Smooth muscle cell (in vitro differentiated cells): ENCODE data around the gene EFNA5. TPM values are rescaled to one million over a fixed set of nuclear protein-coding genes. Genes with fewer than 3 reads are reported as not detected.

Experiments
- DNase-seq: peaks from one replicate; lab custom pipeline; 2025; ENCODE audit not compliant: unreplicated experiment; lab: John Stamatoyannopoulos, UW
- H2AFZ ChIP-seq: fragments of 200-600 bp; sonication (generic); 2 replicates; pipeline ENCODE4 v1.6.0; 2016; ENCODE audit warnings: antibody characterized with exemption, low read depth, mild to moderate bottlenecking
- H3F3A ChIP-seq: fragments of 200-600 bp; sonication (generic); 2 replicates; pipeline ENCODE4 v1.6.0; 2017; ENCODE audit warnings: antibody characterized with exemption, low read depth
- H3K27ac ChIP-seq: fragments of 200-600 bp; sonication (generic); 2 replicates; pipeline ENCODE4 v1.5.1; 2016; ENCODE audit warnings: low read depth, mild to moderate bottlenecking
- H3K27me3 ChIP-seq: fragments of 200-600 bp; sonication (generic); 2 replicates; pipeline ENCODE4 v1.6.1; 2016; ENCODE audit warnings: low read depth, mild to moderate bottlenecking
- H3K36me3 ChIP-seq: fragments of 200-600 bp; sonication (generic); 2 replicates; pipeline ENCODE4 v1.5.1; 2016; ENCODE audit warnings: low read depth
- H3K4me1 ChIP-seq: fragments of 200-600 bp; sonication (generic); 2 replicates; pipeline ENCODE4 v1.5.1; 2016; ENCODE audit warnings: low read depth
- H3K4me2 ChIP-seq: fragments of 200-600 bp; sonication (generic); 2 replicates; pipeline ENCODE4 v1.6.0; 2016; ENCODE audit warnings: mild to moderate bottlenecking
- H3K4me3 ChIP-seq: fragments of 200-600 bp; sonication (generic); 2 replicates; pipeline ENCODE4 v1.5.1; 2016; ENCODE audit warnings: mild to moderate bottlenecking
- H3K79me2 ChIP-seq: fragments of 200-600 bp; sonication (generic); 2 replicates; pipeline ENCODE4 v1.6.0; 2016; ENCODE audit warnings: low read depth, mild to moderate bottlenecking
- H3K9ac ChIP-seq: fragments of 200-600 bp; sonication (generic); 2 replicates; pipeline ENCODE4 v1.6.0; 2016; ENCODE audit warnings: low read depth
- H3K9me3 ChIP-seq: fragments of 200-600 bp; sonication (generic); replicated peaks from 2 replicates; pipeline ENCODE4 v1.5.1; 2016; ENCODE audit warnings: low read depth
- H4K20me1 ChIP-seq: fragments of 200-600 bp; sonication (generic); 2 replicates; pipeline ENCODE4 v1.6.0; 2016; ENCODE audit warnings: low read depth
- CTCF ChIP-seq: fragments of 200-600 bp; sonication (generic); IDR thresholded peaks from 2 replicates; pipeline ENCODE4 v1.5.1; 2017; ENCODE audit warnings: borderline replicate concordance, mild to moderate bottlenecking, antibody characterized with exemption; ENCODE audit not compliant: insufficient read depth, poor library complexity, severe bottlenecking
- WGBS: methylation state at CpG from one replicate; pipeline ENCODE4 v1.1.7; 2016; ENCODE audit warnings: low lambda C conversion rate; 5-methylcytosine and 5-hydroxymethylcytosine counted together
- polyA plus RNA-seq: library from polyadenylated mRNA; unstranded; fragments of >200 nt; fragmentation: Nextera tagmentation; extraction: Ambion mirVana; gene quantifications from 2 replicates; pipeline ENCODE4 v1.2.1, GENCODE V29; 2016
- total RNA-seq: library from RNA; depleted of rRNA; stranded (reverse); fragments of >200 nt; gene quantifications from 2 replicates; pipeline ENCODE4 v1.2.3, GENCODE V29; 2014

EFNA5 gene
- total and polyA plus RNA-seq, 2 experiments from 2014 or later = 0.32 to 8.8 TPM

- no peak overlapping the region for H3K27ac ChIP-seq
- no peak overlapping the region for H3K4me2 ChIP-seq
- no peaks in the 10 kb centered on the region for H3F3A ChIP-seq
- H2AFZ ChIP-seq = no peak overlapping the region
- H3K79me2 ChIP-seq = no peaks in the 10 kb centered on the region
- no peaks in the 10 kb centered on the region for H3K36me3 ChIP-seq
- TF ChIP-seq CTCF = no peak
- no peak overlapping the region for H3K9ac ChIP-seq
- H3K9me3 ChIP-seq = no peaks in the 10 kb centered on the region
- no peak overlapping the region for H3K4me3 ChIP-seq
- H3K4me1 ChIP-seq = no peaks in the 10 kb centered on the region
- no peak for DNase-seq
- no peaks in the 10 kb centered on the region for H3K27me3 ChIP-seq
- no peaks in the 10 kb centered on the region for H4K20me1 ChIP-seq
- 82% methylated on average over 4 of the region's 4 CpGs for WGBS
Measured at GRCh38 chr5:107548477-107548876, 122.3 kb downstream of the EFNA5 start.

GRCh38 chr5:107546719-107547118 is 124.0 kb downstream of the EFNA5 start:
- no peaks in the 10 kb centered on the region for H3K9me3 ChIP-seq
- no peak overlapping the region for H3K4me2 ChIP-seq
- H3K27ac ChIP-seq = no peak overlapping the region
- no peaks in the 10 kb centered on the region for H4K20me1 ChIP-seq
- no peak for TF ChIP-seq CTCF
- H3F3A ChIP-seq = no peaks in the 10 kb centered on the region
- no peak overlapping the region for H3K9ac ChIP-seq
- no peaks in the 10 kb centered on the region for H3K27me3 ChIP-seq
- H3K79me2 ChIP-seq = no peaks in the 10 kb centered on the region
- 97% methylated on average over 1 of the region's 1 CpG for WGBS
- H3K36me3 ChIP-seq = no peaks in the 10 kb centered on the region
- H3K4me3 ChIP-seq = no peak overlapping the region
- DNase-seq = no peak
- H3K4me1 ChIP-seq = peaks cover 10% of the 10 kb centered on the region
- H2AFZ ChIP-seq = no peak overlapping the region

GRCh38 chr5:107545486-107545885 is 125.3 kb downstream of the EFNA5 start:
- no peaks in the 10 kb centered on the region for H3K79me2 ChIP-seq
- H3F3A ChIP-seq = no peaks in the 10 kb centered on the region
- no peak for TF ChIP-seq CTCF

GRCh38 chr5:107544967-107545366 is 125.8 kb downstream of the EFNA5 start:
- DNase-seq = no peak
- Histone ChIP-seq H2AFZ (no peak overlapping the region), H3F3A (peaks cover 3% of the 10 kb centered on the region), H3K27ac (no peak overlapping the region), H3K4me1 (peaks cover 10% of the 10 kb centered on the region), H3K9me3 (no peaks in the 10 kb centered on the region), H3K4me3 (no peak overlapping the region), H3K4me2 (no peak overlapping the region), H3K9ac (no peak overlapping the region), H3K36me3 (no peaks in the 10 kb centered on the region), H4K20me1 (no peaks in the 10 kb centered on the region), H3K79me2 (no peaks in the 10 kb centered on the region), H3K27me3 (no peaks in the 10 kb centered on the region)
- no peak for TF ChIP-seq CTCF
- 94% methylated on average over 6 of the region's 6 CpGs for WGBS

More at GRCh38 chr5:107545486-107545885, 125.3 kb downstream of the EFNA5 start:
- Histone ChIP-seq H4K20me1 (no peaks in the 10 kb centered on the region), H3K9me3 (no peaks in the 10 kb centered on the region), H3K4me2 (no peak overlapping the region), H2AFZ (no peak overlapping the region), H3K27me3 (no peaks in the 10 kb centered on the region), H3K4me3 (no peak overlapping the region), H3K9ac (no peak overlapping the region), H3K4me1 (peaks cover 10% of the 10 kb centered on the region), H3K36me3 (no peaks in the 10 kb centered on the region), H3K27ac (no peak overlapping the region)
- WGBS = 90% methylated on average over 4 of the region's 4 CpGs
- DNase-seq = no peak
